H9 (cell line): ENCODE measurements around the gene TMEM151A. TPM values are rescaled to one million over a fixed set of nuclear protein-coding genes. Genes with fewer than 3 reads are reported as not detected.

Experiments
- DNase-seq: peaks from one replicate; pipeline ENCODE4 v3.0.0-alpha.2; 2017
- H2AFZ ChIP-seq: one replicate; pipeline ENCODE4 v1.6.1; 2013; ENCODE audit warnings: mild to moderate bottlenecking, low read length, control low read depth, moderate library complexity
- H2AK5ac ChIP-seq: 2 replicates; pipeline ENCODE4 v1.6.1; 2013; ENCODE audit warnings: low read length, control low read depth, mixed read lengths; ENCODE audit not compliant: insufficient read length
- H2BK120ac ChIP-seq: one replicate; pipeline ENCODE4 v1.6.1; 2013; ENCODE audit warnings: low read depth, mild to moderate bottlenecking, low read length, control low read depth, inconsistent platforms; ENCODE audit not compliant: poor library complexity, severe bottlenecking
- H2BK12ac ChIP-seq: 2 replicates; pipeline ENCODE4 v1.6.1; 2013; ENCODE audit warnings: low read length, control low read depth, mixed read lengths, low read depth; ENCODE audit not compliant: insufficient read length
- H2BK15ac ChIP-seq: 2 replicates; pipeline ENCODE4 v1.6.1; 2013; ENCODE audit warnings: low read depth, low read length, control low read depth
- H2BK20ac ChIP-seq: one replicate; pipeline ENCODE4 v1.6.1; 2013; ENCODE audit warnings: low read depth, mild to moderate bottlenecking, low read length, control low read depth, inconsistent platforms; ENCODE audit not compliant: poor library complexity, severe bottlenecking
- H2BK5ac ChIP-seq: 2 replicates; pipeline ENCODE4 v1.6.1; 2013; ENCODE audit warnings: low read length, control low read depth, mixed read lengths; ENCODE audit not compliant: insufficient read length
- H3K14ac ChIP-seq: 2 replicates; pipeline ENCODE4 v1.6.1; 2013; ENCODE audit warnings: low read length, control low read depth; ENCODE audit not compliant: insufficient read depth
- H3K18ac ChIP-seq: 2 replicates; pipeline ENCODE4 v1.6.1; 2013; ENCODE audit warnings: low read depth, mild to moderate bottlenecking, mixed read lengths, low read length, control low read depth; ENCODE audit not compliant: insufficient read length
- H3K23ac ChIP-seq: 2 replicates; pipeline ENCODE4 v1.6.1; 2013; ENCODE audit warnings: low read length, control low read depth, mixed read lengths, low read depth; ENCODE audit not compliant: insufficient read length
- H3K23me2 ChIP-seq: 2 replicates; pipeline ENCODE4 v1.6.1; 2013; ENCODE audit warnings: low read depth, mild to moderate bottlenecking, mixed read lengths, low read length, control low read depth; ENCODE audit not compliant: insufficient read length, poor library complexity, severe bottlenecking
- H3K27ac ChIP-seq: 2 replicates; pipeline ENCODE4 v1.5.1; 2013; ENCODE audit warnings: low read length, control low read depth, mixed read lengths, low read depth; ENCODE audit not compliant: insufficient read length
- H3K27me3 ChIP-seq: 2 replicates; pipeline ENCODE4 v1.6.1; 2013; ENCODE audit warnings: low read length, control low read depth, inconsistent platforms; ENCODE audit not compliant: insufficient read depth
- H3K4ac ChIP-seq: 2 replicates; pipeline ENCODE4 v1.6.1; 2013; ENCODE audit warnings: low read depth, mild to moderate bottlenecking, control low read depth, inconsistent platforms, low read length, moderate library complexity
- H3K4me1 ChIP-seq: 2 replicates; pipeline ENCODE4 v1.6.1; 2013; ENCODE audit warnings: low read length, control low read depth, inconsistent platforms; ENCODE audit not compliant: insufficient read depth
- H3K4me2 ChIP-seq: 2 replicates; pipeline ENCODE4 v1.6.1; 2013; ENCODE audit warnings: low read length, control low read depth, mixed read lengths; ENCODE audit not compliant: insufficient read length, insufficient read depth
- H3K56ac ChIP-seq: 2 replicates; pipeline ENCODE4 v1.6.1; 2013; ENCODE audit warnings: low read depth, mild to moderate bottlenecking, mixed read lengths, low read length, control low read depth; ENCODE audit not compliant: insufficient read length
- H3K79me1 ChIP-seq: 2 replicates; pipeline ENCODE4 v1.6.1; 2013; ENCODE audit warnings: low read depth, mild to moderate bottlenecking, moderate library complexity, low read length, control low read depth, inconsistent platforms; ENCODE audit not compliant: insufficient read depth, poor library complexity, severe bottlenecking
- H3K79me2 ChIP-seq: 2 replicates; pipeline ENCODE4 v1.6.1; 2013; ENCODE audit warnings: low read length, control low read depth, inconsistent platforms; ENCODE audit not compliant: insufficient read depth
- H3K9ac ChIP-seq: 2 replicates; pipeline ENCODE4 v1.6.1; 2013; ENCODE audit warnings: low read length, control low read depth, mixed read lengths; ENCODE audit not compliant: insufficient read length; ENCODE audit errors: extremely low read depth
- H3K9me3 ChIP-seq: one replicate; pipeline ENCODE4 v1.6.1; 2013; ENCODE audit warnings: low read depth, low read length, inconsistent platforms; ENCODE audit not compliant: control insufficient read depth
- H3T11ph ChIP-seq: one replicate; pipeline ENCODE4 v1.6.1; 2013; ENCODE audit warnings: mild to moderate bottlenecking, low read length, control low read depth, inconsistent platforms
- H4K20me1 ChIP-seq: one replicate; pipeline ENCODE4 v1.6.1; 2013; ENCODE audit not compliant: control insufficient read depth, insufficient read length, insufficient read depth
- H4K5ac ChIP-seq: 2 replicates; pipeline ENCODE4 v1.6.1; 2013; ENCODE audit warnings: low read depth, mild to moderate bottlenecking, mixed read lengths, low read length, control low read depth; ENCODE audit not compliant: insufficient read length
- H4K8ac ChIP-seq: replicated peaks from 2 replicates; pipeline ENCODE4 v1.6.1; 2013; ENCODE audit warnings: low read length, control low read depth, mixed read lengths, low read depth; ENCODE audit not compliant: insufficient read length
- H4K91ac ChIP-seq: 2 replicates; pipeline ENCODE4 v1.6.1; 2013; ENCODE audit warnings: low read depth, mild to moderate bottlenecking, moderate library complexity, mixed read lengths, low read length, control low read depth; ENCODE audit not compliant: insufficient read length
- H3K27ac Mint-ChIP-seq, 3 experiments: 2 replicates in 2 of 3; 3 replicates in 1 of 3; pipeline ENCODE4 v1.8.0; 2020 to 2021; ENCODE audit warnings: mixed read lengths in 3 of 3, mild to moderate bottlenecking in 1 of 3, moderate library complexity in 1 of 3
- H3K27me3 Mint-ChIP-seq: 2 replicates; pipeline ENCODE4 v1.8.0; 2021; ENCODE audit warnings: low read depth, mild to moderate bottlenecking, moderate library complexity, mixed read lengths
- H3K36me3 Mint-ChIP-seq, 3 experiments: 2 replicates in 2 of 3; 3 replicates in 1 of 3; pipeline ENCODE4 v1.8.0; 2020 to 2021; ENCODE audit warnings: low read depth in 3 of 3, mixed read lengths in 3 of 3; ENCODE audit not compliant: insufficient read depth in 1 of 3
- H3K4me1 Mint-ChIP-seq, 2 experiments: 2 replicates each; pipeline ENCODE4 v1.8.0; 2020; ENCODE audit warnings: mixed read lengths in 2 of 2
- H3K4me3 Mint-ChIP-seq, 2 experiments: 2 replicates in 1 of 2; 3 replicates in 1 of 2; pipeline ENCODE4 v1.8.0; 2020 to 2021; ENCODE audit warnings: mild to moderate bottlenecking in 2 of 2, mixed read lengths in 2 of 2, moderate library complexity in 1 of 2
- H3K9me3 Mint-ChIP-seq, 2 experiments: 2 replicates in 1 of 2; 3 replicates in 1 of 2; pipeline ENCODE4 v1.8.0; 2020; ENCODE audit warnings: mild to moderate bottlenecking in 2 of 2, mixed read lengths in 2 of 2, moderate library complexity in 1 of 2
- WGBS: extraction: QIAGEN DNeasy Blood & Tissue Kit; methylation state at CpG from one replicate; pipeline ENCODE4 v1.1.7; 2013; ENCODE audit warnings: missing lambda C conversion rate, low lambda C conversion rate, mixed read lengths; ENCODE audit not compliant: insufficient read length; ENCODE audit errors: extremely low coverage; 5-methylcytosine and 5-hydroxymethylcytosine counted together
- total RNA-seq: library from RNA; stranded (reverse); gene quantifications from 2 replicates; pipeline ENCODE4 v1.2.1, GENCODE V29; 2021
- TF ChIP-seq, protein P1 (sequence below): fragments of 200-600 bp; sonication (generic); conservative IDR thresholded peaks from 3 replicates; pipeline ENCODE4 v1.8.0; 2021; ENCODE audit warnings: antibody characterized with exemption, mild to moderate bottlenecking

The TMEM151A gene
- total RNA-seq, 1 experiment from 2014 or later: 1.2 TPM

DNA sequence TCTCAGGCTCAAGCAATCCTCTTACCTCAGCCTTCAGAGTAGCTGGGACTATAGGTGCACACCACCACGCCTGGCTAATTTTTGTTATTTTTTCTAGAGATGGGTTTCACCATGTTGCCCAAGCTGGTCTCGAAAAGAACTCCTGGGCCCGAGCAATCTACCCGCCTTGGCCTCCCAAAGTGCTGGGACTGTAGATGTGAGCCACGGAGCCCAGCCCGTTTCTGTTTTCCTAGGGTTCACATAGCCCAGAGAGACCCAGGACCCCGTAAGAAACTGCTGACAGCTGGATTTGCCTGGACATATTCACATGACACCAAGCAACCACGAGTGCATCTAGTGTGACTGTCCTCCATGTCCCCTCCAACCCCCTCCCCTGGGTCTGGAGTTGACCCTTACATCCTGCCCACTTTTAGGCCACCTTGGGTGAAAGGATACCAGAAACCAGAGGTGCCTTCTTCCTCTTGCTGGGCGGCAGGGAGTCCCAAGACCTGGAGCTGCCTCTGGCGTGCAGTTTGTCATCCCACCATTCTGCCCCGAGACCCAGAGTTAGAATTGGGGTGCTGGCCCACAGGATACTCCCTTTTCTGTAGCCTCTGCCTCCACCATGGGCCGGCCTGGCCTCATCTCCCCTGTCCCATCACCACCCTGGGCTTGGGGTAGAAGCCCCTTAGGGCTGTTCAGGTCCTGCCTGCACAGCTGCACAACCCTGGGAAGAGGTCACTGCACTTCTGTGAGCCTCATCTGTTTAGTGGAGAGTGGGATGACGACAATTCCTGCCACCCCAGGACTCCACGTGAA, 48.2 kb downstream of the TMEM151A start:
- H4K20me1 ChIP-seq: peaks cover 3% of the 10 kb centered on the region
- H2BK5ac ChIP-seq: no peak overlapping the region
- H3K27me3 ChIP-seq: no peaks in the 10 kb centered on the region; the same call in 1 of the 2 replicates
- H3K18ac ChIP-seq: no peak overlapping the region
- Mint-ChIP-seq H3K36me3 (peaks cover 12 to 35% (median 27%) of the 10 kb centered on the region in 3 experiments; a peak in 6 of 7 replicates), H3K27ac (no peak overlapping the region), H3K4me1 (peaks cover 32% of the 10 kb centered on the region in 2 experiments), H3K9me3 (no peaks in the 10 kb centered on the region), H3K4me3 (no peak overlapping the region), H3K27me3 (peaks cover 4% of the 10 kb centered on the region)
- H3K79me1 ChIP-seq: no peaks in the 10 kb centered on the region
- no peak overlapping the region for H3K27ac ChIP-seq
- H2BK20ac ChIP-seq: no peak overlapping the region
- no peak overlapping the region for H3K23ac ChIP-seq
- H4K91ac ChIP-seq: no peak overlapping the region
- H2BK12ac ChIP-seq: no peak overlapping the region
- H3K9me3 ChIP-seq: no peaks in the 10 kb centered on the region
- H3K4me1 ChIP-seq: no peaks in the 10 kb centered on the region
- H3K4me2 ChIP-seq: no peak overlapping the region
- no peak overlapping the region for H3T11ph ChIP-seq
- H3K4ac ChIP-seq: no peak overlapping the region
- no peak overlapping the region for H3K56ac ChIP-seq
- H3K79me2 ChIP-seq: peaks cover 2% of the 10 kb centered on the region; the same call in 1 of the 2 replicates
- no peak overlapping the region for H2BK120ac ChIP-seq
- no peak overlapping the region for H3K14ac ChIP-seq
- no peak overlapping the region for H4K5ac ChIP-seq
- no peak overlapping the region for H2AFZ ChIP-seq
- H3K23me2 ChIP-seq: peaks cover 4% of the 10 kb centered on the region
- H3K9ac ChIP-seq: no peak overlapping the region
- no peak overlapping the region for H2BK15ac ChIP-seq
- DNase-seq: no peak
- no peak overlapping the region for H2AK5ac ChIP-seq
- WGBS: no CpG with 5 or more reads among the region's 14 CpGs
- TF ChIP-seq, protein P1, sequence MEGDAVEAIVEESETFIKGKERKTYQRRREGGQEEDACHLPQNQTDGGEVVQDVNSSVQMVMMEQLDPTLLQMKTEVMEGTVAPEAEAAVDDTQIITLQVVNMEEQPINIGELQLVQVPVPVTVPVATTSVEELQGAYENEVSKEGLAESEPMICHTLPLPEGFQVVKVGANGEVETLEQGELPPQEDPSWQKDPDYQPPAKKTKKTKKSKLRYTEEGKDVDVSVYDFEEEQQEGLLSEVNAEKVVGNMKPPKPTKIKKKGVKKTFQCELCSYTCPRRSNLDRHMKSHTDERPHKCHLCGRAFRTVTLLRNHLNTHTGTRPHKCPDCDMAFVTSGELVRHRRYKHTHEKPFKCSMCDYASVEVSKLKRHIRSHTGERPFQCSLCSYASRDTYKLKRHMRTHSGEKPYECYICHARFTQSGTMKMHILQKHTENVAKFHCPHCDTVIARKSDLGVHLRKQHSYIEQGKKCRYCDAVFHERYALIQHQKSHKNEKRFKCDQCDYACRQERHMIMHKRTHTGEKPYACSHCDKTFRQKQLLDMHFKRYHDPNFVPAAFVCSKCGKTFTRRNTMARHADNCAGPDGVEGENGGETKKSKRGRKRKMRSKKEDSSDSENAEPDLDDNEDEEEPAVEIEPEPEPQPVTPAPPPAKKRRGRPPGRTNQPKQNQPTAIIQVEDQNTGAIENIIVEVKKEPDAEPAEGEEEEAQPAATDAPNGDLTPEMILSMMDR: no peak
- H4K8ac ChIP-seq: no peak overlapping the region
